Hepatocyte (in vitro differentiated cells): ENCODE results near the gene FPGS. TPM values are rescaled to one million over a fixed set of nuclear protein-coding genes. Genes with fewer than 3 reads are reported as not detected.

ENCODE experiments used
- DNase-seq: peaks from one replicate; pipeline ENCODE4 v3.0.0-alpha.2; 2016; ENCODE audit warnings: low spot score
- H2AFZ ChIP-seq: fragments of 200-600 bp; sonication (generic); 2 replicates; pipeline ENCODE4 v1.6.0; 2016; ENCODE audit warnings: antibody characterized with exemption, mild to moderate bottlenecking
- H3K27ac ChIP-seq: fragments of 200-600 bp; sonication (generic); 2 replicates; pipeline ENCODE4 v1.5.1; 2016; ENCODE audit warnings: mild to moderate bottlenecking
- H3K27me3 ChIP-seq: fragments of 200-600 bp; sonication (generic); 2 replicates; pipeline ENCODE4 v1.6.1; 2016
- H3K36me3 ChIP-seq: fragments of 200-600 bp; sonication (generic); replicated peaks from 2 replicates; pipeline ENCODE4 v1.5.1; 2016; ENCODE audit warnings: low read depth; ENCODE audit not compliant: insufficient read depth
- H3K4me1 ChIP-seq: fragments of 200-600 bp; sonication (generic); 2 replicates; pipeline ENCODE4 v1.5.1; 2016; ENCODE audit warnings: mild to moderate bottlenecking, moderate library complexity; ENCODE audit not compliant: insufficient read depth
- H3K4me2 ChIP-seq: fragments of 200-600 bp; sonication (generic); 2 replicates; pipeline ENCODE4 v1.6.0; 2016
- H3K4me3 ChIP-seq: fragments of 200-600 bp; sonication (generic); 2 replicates; pipeline ENCODE4 v1.5.1; 2016; ENCODE audit warnings: mild to moderate bottlenecking
- H3K79me2 ChIP-seq: fragments of 200-600 bp; sonication (generic); 2 replicates; pipeline ENCODE4 v1.6.0; 2017; ENCODE audit warnings: mild to moderate bottlenecking
- H3K9me2 ChIP-seq: fragments of 200-600 bp; sonication (generic); replicated peaks from 2 replicates; pipeline ENCODE4 v1.6.0; 2017; ENCODE audit warnings: mild to moderate bottlenecking; ENCODE audit not compliant: insufficient read depth
- H3K9me3 ChIP-seq: fragments of 200-600 bp; sonication (generic); 2 replicates; pipeline ENCODE4 v1.5.1; 2016; ENCODE audit warnings: low read depth, mild to moderate bottlenecking
- H4K20me1 ChIP-seq: fragments of 200-600 bp; sonication (generic); 2 replicates; pipeline ENCODE4 v1.6.0; 2016; ENCODE audit warnings: mild to moderate bottlenecking; ENCODE audit not compliant: insufficient read depth, poor library complexity, severe bottlenecking
- CTCF ChIP-seq: fragments of 200-600 bp; sonication (generic); IDR thresholded peaks from 2 replicates; pipeline ENCODE4 v1.5.1; 2016; ENCODE audit warnings: antibody characterized with exemption, mild to moderate bottlenecking; ENCODE audit not compliant: poor library complexity
- EZH2 ChIP-seq: fragments of 200-600 bp; sonication (generic); IDR thresholded peaks from 2 replicates; pipeline ENCODE4 v1.6.1; 2016; ENCODE audit warnings: antibody characterized with exemption, mild to moderate bottlenecking, borderline replicate concordance
- EZH2phosphoT487 ChIP-seq: fragments of 200-600 bp; sonication (generic); IDR thresholded peaks from one replicate; pipeline ENCODE4 v1.6.1; 2018; ENCODE audit warnings: antibody characterized with exemption, mild to moderate bottlenecking, low read depth, moderate library complexity; ENCODE audit not compliant: unreplicated experiment, severe bottlenecking
- WGBS: methylation state at CpG from one replicate; pipeline ENCODE4 v1.1.6; 2016; ENCODE audit warnings: low lambda C conversion rate; ENCODE audit errors: missing lambda C conversion rate; 5-methylcytosine and 5-hydroxymethylcytosine counted together
- polyA plus RNA-seq: library from polyadenylated mRNA; unstranded; fragments of >200 nt; fragmentation: Nextera tagmentation; extraction: Ambion mirVana; gene quantifications from 2 replicates; pipeline ENCODE4 v1.2.1, GENCODE V29; 2016
- total RNA-seq: library from RNA; depleted of rRNA; stranded (reverse); fragments of >200 nt; gene quantifications from 2 replicates; pipeline ENCODE4 v1.2.3, GENCODE V29; 2014

Gene FPGS
- 27.4 and 30.9 TPM in 2 replicates for total RNA-seq
- 48.5 and 52.2 TPM in 2 replicates for polyA plus RNA-seq

GRCh38 chr9:127802576-127803443 is at the start of gene FPGS:
Gene FPGS, plus strand, starts transcription at chr9:127802882. Its CDS starts 43 bp downstream, at chr9:127802925.
- no peaks in the 10 kb centered on the region for H4K20me1 ChIP-seq
- peak within 1 kb of the TSS; percentile 97 for H3K27ac ChIP-seq
- DNase-seq, result peak; percentile 94
- no peaks in the 10 kb centered on the region for H3K9me2 ChIP-seq
- H3K79me2 ChIP-seq, result peaks cover 26% of the 10 kb centered on the region
- peak within 1 kb of the TSS; percentile 91 for H3K4me2 ChIP-seq
- H3K36me3 ChIP-seq, result no peaks in the 10 kb centered on the region
- H2AFZ ChIP-seq, result peak within 1 kb of the TSS; percentile 72
- H3K4me3 ChIP-seq, result peak within 1 kb of the TSS; percentile 87
- no peak for TF ChIP-seq CTCF
- TF ChIP-seq EZH2phosphoT487, result no peak
- no peak for TF ChIP-seq EZH2
- no peaks in the 10 kb centered on the region for H3K9me3 ChIP-seq
- under 1% methylated on average over 61 of the region's 83 CpGs for WGBS
- H3K4me1 ChIP-seq, result peaks cover 32% of the 10 kb centered on the region
- no peaks in the 10 kb centered on the region for H3K27me3 ChIP-seq

GRCh38 chr9:127753148-127753547 is 49.5 kb upstream of the FPGS start:
- Histone ChIP-seq H2AFZ (no peak overlapping the region), H3K27me3 (peaks cover 43% of the 10 kb centered on the region), H3K79me2 (no peaks in the 10 kb centered on the region), H3K9me3 (no peaks in the 10 kb centered on the region), H3K9me2 (no peaks in the 10 kb centered on the region), H4K20me1 (no peaks in the 10 kb centered on the region), H3K4me2 (no peak overlapping the region), H3K4me3 (no peak overlapping the region), H3K4me1 (no peaks in the 10 kb centered on the region), H3K36me3 (no peaks in the 10 kb centered on the region), H3K27ac (no peak overlapping the region)
- no peak for TF ChIP-seq EZH2phosphoT487
- no peak for TF ChIP-seq CTCF
- no peak for TF ChIP-seq EZH2
- no peak for DNase-seq
- WGBS, result 79% methylated on average over 8 of the region's 8 CpGs

- Histone ChIP-seq H4K20me1 (no peaks in the 10 kb centered on the region), H2AFZ (no peak overlapping the region), H3K4me3 (no peak overlapping the region), H3K9me2 (no peaks in the 10 kb centered on the region), H3K27ac (no peak overlapping the region), H3K4me1 (no peaks in the 10 kb centered on the region), H3K36me3 (no peaks in the 10 kb centered on the region), H3K9me3 (no peaks in the 10 kb centered on the region), H3K4me2 (no peak overlapping the region), H3K27me3 (peaks cover 43% of the 10 kb centered on the region), H3K79me2 (no peaks in the 10 kb centered on the region)
- no peak for DNase-seq
- WGBS, result 63% methylated on average over 8 of the region's 8 CpGs
- TF ChIP-seq CTCF, result no peak
These were observed 49.1 kb upstream of the FPGS start for GRCh38 chr9:127753622-127754021.
